Measurements from ENCODE around the gene ZNF182.

DNA sequence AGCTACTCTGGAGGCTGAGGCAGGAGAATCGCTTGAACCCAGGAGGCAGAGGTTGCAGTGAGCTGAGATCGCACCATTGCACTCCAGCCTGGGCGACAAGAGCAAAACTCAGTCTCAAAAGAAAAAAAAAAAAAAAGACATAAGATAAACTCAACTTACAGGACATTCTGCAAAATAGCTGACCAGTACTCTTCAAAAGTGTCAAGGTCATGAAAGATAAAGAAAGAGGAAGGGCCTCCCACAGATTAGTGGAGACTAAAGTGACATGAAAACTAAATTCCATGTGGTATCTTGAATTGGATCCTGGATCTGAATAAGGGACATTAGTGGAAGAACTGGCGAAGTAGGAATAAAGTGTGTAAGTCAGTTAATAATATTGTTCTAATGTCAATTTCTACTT lies 63.3 kb downstream of the ZNF182 start:
- TF ChIP-seq, protein P1, sequence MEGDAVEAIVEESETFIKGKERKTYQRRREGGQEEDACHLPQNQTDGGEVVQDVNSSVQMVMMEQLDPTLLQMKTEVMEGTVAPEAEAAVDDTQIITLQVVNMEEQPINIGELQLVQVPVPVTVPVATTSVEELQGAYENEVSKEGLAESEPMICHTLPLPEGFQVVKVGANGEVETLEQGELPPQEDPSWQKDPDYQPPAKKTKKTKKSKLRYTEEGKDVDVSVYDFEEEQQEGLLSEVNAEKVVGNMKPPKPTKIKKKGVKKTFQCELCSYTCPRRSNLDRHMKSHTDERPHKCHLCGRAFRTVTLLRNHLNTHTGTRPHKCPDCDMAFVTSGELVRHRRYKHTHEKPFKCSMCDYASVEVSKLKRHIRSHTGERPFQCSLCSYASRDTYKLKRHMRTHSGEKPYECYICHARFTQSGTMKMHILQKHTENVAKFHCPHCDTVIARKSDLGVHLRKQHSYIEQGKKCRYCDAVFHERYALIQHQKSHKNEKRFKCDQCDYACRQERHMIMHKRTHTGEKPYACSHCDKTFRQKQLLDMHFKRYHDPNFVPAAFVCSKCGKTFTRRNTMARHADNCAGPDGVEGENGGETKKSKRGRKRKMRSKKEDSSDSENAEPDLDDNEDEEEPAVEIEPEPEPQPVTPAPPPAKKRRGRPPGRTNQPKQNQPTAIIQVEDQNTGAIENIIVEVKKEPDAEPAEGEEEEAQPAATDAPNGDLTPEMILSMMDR (IDR thresholded peaks at IDR 0.05 in 4 of 5, conservative IDR thresholded peaks at IDR 0.05 in 1 of 5) = no peak
- TF ChIP-seq POLR2A (IDR thresholded peaks at IDR 0.05) = no peak

All from gastrocnemius medialis (tissue), 4 donors.